DMS79 (cell line): Measurements from ENCODE around the gene CLCN7.
A peak's percentile ranks its signal among the peaks of the same experiment; 100 is the strongest.

Experiments
- DNase-seq: peaks from one replicate; lab custom pipeline; 2025; lab: John Stamatoyannopoulos, UW

Gene CLCN7

DNA sequence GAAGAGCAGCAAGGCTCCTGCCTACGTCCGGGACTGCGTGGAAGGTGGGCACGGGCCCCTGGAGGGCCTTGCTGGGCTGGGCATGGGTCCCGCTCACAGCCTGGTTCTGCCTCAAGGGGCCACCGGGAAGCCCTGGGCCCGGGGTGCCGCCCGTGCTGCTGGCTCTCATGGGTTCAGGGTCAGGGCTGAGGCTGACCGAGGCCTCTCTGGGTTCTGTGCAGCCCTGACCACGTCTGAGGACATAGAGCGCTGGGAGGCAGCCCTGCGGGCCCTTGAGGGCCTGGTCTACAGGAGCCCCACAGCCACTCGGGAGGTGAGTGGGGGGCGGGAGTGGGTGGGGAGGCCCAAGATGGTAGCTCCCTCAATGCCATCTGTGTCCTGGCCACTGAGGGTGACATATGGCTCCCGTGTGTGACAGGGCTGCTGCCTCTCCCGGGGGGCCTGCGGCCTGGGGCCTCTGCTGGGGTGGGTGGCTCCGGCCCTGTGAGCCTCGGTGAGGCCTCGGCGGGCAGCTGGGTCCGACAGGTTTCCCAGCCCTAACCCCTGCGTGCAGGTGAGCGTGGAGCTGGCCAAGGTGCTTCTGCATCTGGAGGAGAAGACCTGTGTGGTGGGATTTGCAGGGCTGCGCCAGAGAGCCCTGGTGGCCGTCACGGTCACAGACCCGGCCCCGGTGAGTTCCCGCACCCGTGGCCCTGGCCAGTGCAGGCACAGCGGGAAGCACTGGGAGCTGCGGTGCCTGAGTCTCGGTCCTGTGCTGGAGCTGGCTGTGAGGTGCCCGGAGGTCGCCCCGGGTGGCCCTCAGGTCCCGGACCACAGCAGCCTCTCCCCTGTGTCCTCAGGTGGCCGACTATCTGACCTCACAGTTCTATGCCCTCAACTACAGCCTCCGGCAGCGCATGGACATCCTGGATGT, 27.5 kb upstream of the CLCN7 start:
- no peak for DNase-seq

DNA sequence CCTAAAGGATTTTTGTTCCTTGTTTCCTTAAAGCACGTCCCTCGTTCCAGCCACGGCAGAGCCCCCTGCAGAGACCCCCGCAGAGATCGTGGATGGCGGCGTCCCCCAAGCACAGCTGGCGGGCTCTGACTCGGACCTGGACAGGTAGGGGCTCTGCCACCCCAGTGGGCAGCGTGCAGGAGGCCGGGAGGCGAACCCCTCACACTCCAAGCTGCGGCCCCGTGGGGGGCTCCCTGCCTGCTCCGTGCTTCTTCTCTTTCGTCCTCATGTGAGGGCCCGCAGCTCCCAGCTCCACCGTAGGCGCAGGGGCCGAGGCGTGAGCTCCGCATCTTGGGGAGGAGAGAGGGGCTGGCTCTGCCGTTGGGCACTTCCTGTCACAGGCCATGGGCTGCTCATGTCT, 26.8 kb upstream of the CLCN7 start:
- no peak for DNase-seq

DNA sequence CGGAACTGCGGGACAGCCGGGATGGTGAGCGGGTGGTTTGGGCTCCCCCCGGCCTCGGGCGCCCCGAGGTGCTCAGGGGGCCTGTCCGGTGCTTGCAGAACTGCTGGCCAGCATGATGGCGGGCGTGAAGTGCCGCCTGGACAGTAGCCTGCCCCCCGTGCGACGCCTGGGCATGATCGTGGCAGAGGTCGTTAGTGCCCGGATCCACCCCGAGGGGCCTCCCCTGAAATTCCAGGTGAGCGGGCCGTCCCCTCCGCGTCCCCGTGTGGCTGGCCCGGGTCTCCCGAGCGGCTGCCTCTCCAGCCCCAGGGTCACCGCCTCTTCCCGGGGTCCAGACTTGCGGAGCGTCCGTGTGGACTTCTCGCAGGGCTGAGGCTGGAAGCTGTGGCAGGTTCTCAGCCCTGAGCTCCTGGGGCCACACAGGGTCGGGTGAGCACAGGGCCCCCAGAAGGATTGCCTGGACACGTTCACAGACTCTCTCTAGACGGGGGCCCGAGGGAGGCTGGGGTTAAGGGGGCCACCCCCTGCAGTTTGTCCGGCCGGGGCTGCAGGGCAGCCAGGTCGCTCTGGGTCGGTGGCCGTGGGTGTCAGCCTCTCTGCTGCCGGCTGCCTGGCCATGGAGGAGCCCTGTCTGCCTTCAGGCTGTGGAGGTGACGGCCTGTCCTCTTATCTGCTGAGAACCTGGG, 25.8 kb upstream of the CLCN7 start:
- no peak for DNase-seq

DNA sequence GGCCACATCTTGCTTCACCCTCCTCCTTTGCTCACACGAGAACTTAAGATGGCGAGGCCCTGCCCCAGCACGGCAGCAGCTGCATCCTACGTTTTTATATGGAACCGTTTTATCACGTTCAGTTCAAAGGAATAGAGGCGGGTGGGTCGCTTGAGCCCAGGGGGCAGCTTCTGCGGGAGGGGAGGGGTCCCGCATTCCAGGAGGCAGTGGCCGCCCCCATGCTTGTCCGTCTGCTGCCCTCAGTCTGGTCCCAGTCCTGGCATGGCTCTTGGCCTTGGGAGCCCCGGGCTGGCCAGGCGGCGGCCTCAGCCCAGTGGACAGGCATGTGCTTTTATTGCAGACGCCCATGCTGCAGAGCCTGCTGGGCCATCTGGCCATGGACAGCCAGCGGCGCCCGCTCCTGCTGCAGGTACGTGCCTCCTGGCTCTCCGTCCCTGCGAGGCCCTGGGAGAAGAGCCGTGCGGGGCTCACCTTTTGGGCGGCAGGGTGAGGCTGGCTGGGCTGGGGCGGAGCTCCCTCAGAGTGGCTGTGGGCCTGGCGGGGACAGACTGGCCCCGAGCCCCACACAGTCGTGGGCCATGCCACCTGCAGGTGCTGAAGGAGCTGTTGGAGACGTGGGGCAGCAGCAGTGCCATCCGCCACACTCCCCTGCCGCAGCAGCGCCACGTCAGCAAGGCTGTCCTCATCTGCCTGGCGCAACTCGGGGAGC, 25.1 kb upstream of the CLCN7 start:
- DNase-seq, result no peak

DNA sequence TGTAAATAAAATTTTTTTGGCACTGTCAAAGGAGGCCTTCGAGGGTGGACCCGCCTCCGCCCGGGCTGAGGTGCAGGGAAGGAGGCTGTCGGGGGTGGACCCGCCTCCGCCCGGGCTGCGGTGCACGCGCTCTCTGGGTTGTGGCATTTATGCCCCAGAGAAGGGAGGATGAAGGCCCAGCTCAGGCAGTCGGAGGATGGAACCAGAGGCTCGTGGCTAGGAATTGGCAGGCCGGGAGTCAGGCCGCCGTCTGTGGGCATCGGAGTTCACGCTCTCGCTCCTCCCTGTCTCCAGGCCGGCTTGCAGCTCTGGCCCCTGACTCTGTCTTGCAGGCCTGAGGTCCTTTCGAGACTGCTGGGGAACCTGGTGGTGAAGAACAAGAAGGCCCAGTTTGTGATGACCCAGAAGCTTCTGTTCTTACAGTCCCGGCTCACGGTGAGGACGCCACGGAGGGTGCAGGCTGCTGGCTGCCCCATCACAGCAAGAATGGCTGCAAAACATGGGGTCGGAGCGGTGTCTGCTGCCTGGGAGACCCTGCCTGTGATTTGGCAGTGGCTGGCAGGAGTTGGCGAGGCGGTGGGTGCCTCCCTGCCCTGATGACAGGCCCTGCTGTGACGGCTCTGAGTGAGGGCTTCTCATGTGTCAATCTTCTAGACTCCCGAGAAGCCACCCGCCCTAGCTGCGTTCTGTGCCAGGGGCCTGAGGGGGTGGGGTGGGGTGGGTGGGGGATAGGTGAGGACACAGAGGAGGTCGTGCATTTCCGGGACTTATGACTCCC, 24.3 kb upstream of the CLCN7 start:
- DNase-seq, result no peak

DNA sequence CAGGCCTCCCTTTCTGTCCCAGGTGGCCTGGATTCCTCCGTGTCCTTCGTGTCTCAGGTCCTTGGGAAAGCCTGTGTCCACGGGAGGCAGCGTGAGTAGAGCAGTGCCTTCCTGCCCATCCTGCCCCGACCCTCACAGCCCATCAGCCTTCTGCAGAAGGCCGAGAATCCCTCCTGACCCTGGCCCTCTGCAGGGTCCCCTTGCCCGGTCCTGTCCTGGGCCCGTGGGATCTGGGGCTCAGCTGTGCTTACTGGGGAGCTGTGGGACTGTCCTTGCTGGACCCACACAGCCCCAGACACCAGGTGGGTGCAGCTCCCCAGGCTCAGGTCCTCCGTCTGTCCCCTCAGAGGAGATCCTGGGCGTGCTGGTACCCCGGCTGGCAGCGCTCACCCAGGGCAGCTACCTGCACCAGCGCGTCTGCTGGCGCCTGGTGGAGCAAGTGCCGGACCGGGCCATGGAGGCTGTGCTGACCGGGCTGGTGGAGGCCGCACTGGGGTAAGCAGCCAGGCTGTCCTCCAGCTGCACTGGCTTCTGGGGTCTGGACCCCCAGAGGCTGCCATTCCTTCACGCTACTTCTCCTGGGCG, 22.3 kb upstream of the CLCN7 start:
- no peak for DNase-seq

DNA sequence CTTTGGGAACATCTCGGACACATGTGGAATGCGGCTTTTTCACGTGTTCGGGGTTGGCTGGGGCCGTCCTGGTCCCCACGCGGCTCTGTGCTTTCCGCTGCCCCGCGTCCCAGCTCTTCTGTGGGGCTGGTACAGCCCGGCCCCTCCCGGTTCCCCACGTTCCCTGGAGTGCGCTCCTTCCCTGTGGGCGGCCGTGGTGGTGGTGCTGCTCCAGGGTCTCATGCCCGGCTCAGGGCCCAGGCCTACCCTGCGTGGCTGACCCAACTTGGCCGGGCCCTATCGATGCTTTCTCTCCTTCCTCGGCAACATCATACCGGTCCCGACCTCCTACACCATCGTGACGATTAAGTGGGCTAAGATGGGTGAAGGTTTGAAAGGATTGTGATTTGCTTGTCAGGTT, 21.6 kb upstream of the CLCN7 start:
- no peak for DNase-seq

DNA sequence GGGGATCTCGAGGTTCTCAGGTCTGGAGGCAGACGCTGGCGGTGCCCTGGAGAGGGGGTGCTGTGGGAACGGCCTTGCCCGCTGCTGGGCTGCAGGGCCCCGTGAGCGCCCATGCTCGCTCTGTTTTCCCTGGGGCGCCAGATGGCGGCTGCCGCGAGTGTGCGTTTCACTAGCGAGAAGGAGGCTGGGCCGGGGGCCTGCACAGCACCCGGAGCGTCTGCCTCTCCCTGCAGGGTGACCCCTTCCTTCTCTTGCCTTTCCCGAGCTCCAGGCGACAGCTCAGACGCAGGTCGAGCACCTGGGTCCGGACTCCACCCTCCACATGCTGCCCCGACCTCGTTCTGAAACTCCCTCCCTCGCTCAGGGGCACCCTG, 21.0 kb upstream of the CLCN7 start:
- no peak for DNase-seq

DNA sequence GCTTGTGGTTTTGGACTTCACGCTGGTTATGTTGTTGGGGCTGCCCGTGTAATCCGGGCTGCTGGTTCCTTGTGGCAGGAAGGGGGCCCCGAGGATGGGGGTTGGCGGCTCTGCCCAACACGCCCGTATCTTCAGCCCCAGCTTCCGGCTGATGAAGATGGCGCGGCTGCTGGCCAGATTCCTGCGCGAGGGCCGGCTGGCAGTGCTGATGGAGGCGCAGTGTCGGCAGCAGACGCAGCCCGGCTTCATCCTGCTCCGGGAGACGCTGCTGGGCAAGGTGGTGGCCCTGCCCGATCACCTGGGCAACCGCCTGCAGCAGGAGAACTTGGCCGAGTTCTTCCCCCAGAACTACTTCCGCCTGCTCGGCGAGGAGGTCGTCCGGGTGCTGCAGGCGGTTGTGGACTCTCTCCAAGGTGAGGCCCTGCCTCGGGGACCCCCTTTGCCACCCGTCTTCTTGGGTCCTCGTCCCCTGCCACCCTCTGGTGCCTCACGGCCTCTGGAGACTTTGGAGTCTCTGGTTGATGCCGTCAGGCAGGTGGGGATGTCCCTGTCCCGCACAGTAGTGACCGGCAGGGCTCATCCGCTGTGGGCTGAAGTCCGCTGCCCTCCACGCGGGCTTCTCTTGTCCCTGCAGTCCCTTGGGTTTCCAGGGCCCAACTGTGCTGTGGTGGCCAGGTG, 20.5 kb upstream of the CLCN7 start:
- no peak for DNase-seq

DNA sequence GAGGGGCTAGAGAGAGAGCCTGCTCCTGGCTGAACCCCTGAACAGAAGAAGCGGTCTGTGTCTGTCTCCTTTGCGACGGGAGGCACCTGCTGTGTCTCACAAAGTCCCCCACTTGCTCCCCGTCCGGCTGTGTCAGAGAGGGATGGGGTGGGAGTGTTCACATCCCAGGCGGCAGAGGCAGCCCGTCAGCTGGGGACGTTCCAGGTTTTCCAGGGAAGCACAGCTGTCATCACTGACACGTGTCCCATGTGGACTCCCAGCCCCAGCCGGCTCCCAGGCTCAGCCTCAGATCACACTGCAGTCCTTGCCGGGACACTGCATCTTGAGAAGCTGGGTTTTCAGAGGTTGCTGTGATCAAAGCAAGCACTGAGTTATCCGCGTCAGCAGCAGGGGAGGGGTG, 19.9 kb upstream of the CLCN7 start:
- no peak for DNase-seq

DNA sequence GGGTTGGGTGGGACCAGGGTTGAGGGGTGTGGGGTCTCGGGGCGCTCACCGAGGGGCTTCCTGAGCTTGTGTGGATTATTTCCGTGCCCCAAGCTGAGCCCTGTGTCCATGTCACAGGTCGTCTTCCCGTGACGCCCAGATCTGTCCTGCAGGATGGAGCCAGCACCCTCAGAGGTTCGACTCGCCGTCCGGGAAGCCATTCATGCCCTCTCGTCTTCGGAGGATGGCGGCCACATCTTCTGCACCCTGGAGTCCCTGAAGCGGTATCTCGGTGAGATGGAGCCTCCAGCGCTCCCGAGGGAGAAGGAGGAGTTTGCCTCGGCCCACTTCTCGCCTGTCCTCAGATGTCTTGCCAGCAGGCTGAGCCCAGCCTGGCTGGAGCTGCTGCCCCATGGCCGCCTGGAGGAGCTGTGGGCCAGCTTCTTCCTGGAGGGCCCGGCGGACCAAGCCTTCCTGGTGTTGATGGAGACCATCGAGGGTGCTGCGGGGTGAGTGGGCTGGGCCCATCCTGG, 19.4 kb upstream of the CLCN7 start:
- peak; percentile 5 for DNase-seq

DNA sequence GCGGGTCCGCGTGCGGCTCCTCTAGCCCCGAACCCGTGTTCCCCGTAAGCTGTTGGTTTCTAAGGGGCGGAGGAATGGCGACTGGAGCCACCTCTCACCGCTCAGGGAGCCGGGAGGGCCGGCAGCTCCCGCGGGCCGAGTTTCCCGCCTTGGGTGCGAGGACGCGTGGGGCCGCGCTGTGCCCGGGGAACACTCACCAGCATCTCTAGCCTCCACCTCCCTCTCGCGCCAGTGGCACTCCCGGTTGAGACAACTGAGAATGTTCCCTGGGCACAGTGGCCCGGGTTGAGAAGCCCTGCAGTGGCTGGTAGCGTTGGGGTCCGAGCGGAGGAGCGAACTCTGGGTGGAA, 18.9 kb upstream of the CLCN7 start:
- DNase-seq, result no peak

DNA sequence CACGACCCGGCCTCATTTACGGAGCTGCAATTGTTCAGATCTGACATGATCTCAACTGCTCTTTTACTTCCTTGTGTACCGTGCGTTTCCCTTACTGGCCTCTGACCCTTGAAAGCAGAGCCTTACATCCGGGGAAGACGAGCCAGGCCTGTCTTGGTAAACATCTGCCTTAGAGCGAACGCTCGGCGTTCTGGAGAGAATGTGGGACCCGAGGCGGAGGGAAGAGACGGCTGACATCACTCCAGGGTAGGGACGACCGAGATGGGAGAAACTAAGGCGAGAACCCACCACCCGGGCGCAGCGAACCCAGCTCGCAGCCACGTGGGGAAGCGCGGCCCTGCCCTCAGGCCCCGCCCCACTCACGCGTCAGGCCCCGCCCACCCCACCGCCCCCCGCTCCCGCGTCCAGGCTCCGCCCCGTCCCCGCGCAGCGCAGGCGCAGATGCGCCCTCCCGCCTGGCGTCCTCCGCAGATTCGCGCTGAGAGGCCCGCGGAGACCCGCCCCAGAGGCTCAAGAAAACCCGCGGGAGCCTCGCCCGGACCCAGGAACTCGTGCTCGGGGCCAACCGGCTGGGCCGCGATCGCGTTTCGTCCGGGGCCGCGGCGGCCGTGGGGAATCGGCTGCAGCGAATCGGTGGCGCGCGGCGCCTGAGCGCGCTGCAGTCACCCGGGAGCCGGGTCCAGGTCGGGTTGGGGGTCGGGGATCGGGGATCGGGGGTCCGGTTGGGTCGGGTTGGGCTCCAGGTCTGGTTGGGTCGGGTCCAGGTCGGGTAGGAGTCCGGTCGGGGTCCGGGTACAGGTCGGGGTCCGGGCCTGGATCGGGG, 18.3 kb upstream of the CLCN7 start, which contains the start of gene TELO2:
Gene TELO2 (plus strand): TSS at position 438 of the 823 bp plus-strand sequence. CDS start 922 bp downstream, outside the sequence.
- DNase-seq, result peak; percentile 47

DNA sequence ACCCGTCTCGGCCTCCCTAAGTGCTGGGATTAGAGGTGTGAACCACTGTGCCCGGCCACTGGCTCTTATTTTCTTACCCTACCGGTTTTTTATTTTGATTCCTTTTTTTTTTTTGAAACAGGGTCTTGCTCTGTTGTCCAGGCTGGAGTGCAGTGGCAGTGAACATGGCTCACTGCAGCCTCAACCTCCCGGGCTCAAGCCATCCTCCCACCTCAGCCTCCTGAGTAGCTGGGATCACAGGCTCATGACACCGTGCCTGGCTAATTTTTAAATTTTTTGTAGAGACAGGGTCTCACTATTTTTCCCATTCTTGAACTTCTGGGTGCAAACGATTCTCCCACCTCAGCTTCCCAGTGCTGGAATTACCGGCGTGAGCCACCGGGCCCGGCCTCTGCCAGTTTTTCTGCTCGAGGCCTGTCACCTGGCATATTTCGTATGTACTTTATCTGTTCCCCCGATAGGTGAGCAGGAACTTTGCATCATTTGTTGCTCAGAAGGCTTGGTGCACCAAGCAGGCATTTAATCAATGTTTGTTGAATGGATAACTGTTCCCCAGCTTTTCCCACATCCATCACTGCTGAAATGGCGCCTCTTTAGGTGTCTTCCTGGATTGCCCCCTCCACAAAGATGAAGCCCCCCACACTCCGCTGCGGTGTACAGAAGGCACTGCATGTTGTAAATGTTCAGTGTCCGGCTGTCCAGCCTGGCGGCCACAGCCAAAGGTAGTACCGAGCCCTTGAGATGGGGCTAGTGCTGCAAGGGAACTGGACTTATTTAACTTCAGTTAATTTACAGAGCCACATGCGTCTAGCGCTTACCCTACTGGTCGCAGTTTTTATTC, 17.5 kb upstream of the CLCN7 start:
- no peak for DNase-seq

DNA sequence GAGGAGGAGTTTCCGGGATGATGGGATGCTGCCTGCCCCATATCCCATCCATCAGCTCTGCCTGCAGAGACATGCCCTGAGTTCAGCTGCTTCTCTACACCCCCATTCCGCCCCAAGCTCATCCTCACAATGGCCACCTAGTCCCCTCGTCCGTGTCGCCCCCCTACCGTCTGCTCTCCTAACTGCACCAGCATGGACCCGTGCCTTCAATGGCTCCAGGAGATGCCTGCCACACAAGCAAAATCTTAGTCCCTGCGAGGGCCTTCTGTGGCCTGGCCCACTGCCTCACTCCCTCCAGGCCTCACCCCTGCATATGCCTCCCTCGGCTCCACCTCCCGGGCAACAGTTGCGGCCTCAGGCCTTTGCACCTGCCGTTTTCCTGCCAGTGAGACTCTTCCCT, 16.5 kb upstream of the CLCN7 start:
- DNase-seq, result no peak

DNA sequence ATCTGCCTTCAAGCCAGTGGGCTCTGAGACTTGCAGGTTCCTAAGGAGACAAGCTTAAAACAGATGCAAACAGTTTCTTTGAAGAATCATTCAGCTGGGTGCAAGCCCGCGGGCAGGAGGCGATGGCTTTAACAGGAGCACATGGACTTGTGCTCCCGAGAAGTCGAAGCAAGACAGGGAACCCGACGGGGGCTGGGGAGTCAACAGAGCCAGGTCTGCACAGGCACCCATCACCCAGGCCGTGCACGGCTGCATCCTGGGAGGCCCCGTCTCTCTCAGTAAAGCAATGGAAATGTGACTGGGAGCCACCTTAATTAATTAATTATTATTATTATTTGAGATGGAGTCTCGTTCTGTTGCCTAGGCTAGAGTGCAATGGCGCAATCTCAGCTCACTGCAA, 14.2 kb upstream of the CLCN7 start:
- DNase-seq, result no peak

DNA sequence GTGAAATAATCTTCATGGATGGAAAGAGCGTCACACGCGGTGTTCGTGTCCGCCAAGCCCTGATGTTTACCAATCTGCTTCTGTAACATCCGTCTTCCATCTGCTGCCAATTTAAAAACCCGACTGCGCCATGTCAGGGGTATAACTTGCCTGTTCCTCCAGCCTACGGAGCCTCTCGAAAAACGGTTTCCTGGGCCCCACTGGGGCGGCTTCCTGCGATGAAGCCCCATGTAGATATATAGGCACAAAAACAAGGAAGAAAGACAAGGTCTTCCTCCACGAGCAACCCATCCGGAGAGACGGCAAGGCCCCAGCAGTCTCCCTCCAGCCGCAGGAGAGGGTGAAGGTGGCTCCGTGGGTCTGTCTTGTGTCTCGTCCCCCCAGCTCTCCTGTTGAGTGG, 13.8 kb upstream of the CLCN7 start, which contains the start of gene PTX4:
Gene PTX4 (minus strand): TSS at position 326 of the 400 bp plus-strand sequence. CDS start 35 bp downstream, at position 291.
- DNase-seq, result no peak

DNA sequence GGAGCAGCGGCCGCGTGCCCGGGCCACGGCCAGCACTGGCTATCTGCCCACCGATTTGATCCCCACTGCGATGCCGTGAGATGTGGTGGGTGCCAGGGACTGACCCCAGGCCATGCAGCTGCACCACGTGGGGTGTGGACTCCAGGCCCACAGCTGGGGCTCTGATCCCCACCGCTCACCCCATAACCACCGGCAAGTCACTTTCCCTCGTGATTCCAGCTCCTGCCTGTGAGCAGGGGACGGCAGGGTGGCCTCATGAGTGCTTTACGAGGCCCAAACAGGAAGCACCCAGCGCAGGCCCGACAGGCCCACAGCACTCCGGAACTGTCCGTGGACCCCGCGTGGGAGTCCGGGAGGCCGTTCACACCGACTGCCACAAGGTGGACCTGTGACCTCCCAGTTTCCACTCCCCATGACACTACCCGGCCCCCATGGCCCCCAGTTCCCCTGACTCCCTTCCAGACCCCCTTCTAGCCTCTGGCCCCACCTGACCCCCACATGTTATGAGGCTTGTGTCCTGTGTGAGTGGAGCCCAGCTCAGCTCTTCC, 13.3 kb upstream of the CLCN7 start:
- DNase-seq, result no peak
